Uterus (tissue), 2 donors: ENCODE data around the gene SIM1.

Source experiments
- POLR2A ChIP-seq, 2 donors: fragments of 450-650 bp; IDR thresholded peaks; one replicate each; pipeline ENCODE4 v1.6.1; 2016; ENCODE audit warnings: antibody characterized with exemption in 2 of 2, mild to moderate bottlenecking in 1 of 2, moderate library complexity in 1 of 2
- TF ChIP-seq, protein P1 (sequence below), 4 experiments: fragments of 200-600 bp in 2 of 4; fragments of 450-650 bp in 2 of 4; sonication (generic) in 2 of 4; IDR thresholded peaks; one replicate each; pipeline ENCODE4 v1.5.1; 2016 to 2019; ENCODE audit warnings: antibody characterized with exemption in 4 of 4, mild to moderate bottlenecking in 2 of 4, moderate library complexity in 1 of 4

DNA sequence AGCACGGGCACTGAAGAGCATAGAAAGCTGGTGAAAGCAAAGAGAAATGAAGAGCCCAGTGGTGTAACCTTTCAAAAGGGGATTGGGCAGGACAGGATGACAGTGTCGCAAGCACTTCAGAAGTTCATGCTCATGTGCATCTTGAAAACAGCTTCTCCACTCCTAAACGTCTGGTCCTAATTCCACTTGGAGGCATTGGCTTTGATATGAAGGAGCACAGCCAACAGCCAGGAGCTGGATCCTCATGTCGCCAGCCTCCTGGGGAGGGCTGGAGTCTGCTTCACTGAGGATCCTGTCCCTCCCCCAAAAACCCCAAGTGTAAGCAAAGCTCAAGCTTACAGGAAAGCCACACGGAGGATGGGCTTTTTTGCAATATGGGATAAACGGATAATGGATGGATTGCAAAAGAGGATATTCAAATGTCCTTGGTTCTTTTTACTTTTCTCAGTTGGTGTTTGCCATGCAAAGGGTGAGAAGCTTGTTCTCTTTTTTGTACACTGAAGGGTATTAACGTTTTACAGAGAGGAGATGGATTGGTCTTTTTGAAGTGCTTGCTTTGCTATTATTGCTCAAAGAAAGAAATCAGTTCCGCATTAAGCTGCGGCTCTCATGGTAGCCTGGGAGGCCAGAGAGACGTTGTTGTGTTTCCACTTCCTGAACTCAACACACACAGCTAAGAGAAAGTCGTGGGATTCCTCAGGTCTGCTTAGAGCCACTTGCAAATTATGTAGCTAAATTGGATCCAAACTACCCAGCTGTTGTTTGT lies 92.2 kb downstream of the SIM1 start:
- TF ChIP-seq, protein P1, sequence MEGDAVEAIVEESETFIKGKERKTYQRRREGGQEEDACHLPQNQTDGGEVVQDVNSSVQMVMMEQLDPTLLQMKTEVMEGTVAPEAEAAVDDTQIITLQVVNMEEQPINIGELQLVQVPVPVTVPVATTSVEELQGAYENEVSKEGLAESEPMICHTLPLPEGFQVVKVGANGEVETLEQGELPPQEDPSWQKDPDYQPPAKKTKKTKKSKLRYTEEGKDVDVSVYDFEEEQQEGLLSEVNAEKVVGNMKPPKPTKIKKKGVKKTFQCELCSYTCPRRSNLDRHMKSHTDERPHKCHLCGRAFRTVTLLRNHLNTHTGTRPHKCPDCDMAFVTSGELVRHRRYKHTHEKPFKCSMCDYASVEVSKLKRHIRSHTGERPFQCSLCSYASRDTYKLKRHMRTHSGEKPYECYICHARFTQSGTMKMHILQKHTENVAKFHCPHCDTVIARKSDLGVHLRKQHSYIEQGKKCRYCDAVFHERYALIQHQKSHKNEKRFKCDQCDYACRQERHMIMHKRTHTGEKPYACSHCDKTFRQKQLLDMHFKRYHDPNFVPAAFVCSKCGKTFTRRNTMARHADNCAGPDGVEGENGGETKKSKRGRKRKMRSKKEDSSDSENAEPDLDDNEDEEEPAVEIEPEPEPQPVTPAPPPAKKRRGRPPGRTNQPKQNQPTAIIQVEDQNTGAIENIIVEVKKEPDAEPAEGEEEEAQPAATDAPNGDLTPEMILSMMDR (IDR thresholded peaks at IDR 0.05): no peak
- no peak for TF ChIP-seq POLR2A (IDR thresholded peaks at IDR 0.05)
